ENCODE measurements around the gene GRM7. TPM values are rescaled to one million over a fixed set of nuclear protein-coding genes. Genes with fewer than 3 reads are reported as not detected.

Gene GRM7
- total and polyA plus RNA-seq, 10 donors: 0.02 to 0.20 (median 0.14) TPM; not detected in 7

DNA sequence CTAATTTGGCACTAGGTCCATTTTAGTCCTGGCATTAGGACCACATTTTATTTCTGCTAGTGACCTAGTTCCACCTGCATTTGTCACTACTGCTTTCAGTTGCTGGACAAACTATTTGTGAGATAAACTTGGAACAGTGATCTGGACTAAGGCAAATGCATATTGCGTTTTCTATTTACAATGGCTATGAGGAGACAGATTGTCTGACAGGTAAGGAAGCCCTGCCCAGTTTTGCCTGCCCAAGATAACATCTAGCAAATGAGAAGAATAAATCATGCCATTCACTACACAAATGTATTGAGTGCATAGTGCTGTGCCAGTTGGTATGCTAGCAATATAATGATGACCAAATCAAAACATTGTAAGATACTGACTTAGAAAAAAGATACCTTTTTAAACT lies 245.7 kb downstream of the GRM7 start:
- WGBS, 5 donors: 75 to 89% (median 82%) methylated on average over 1 of the region's 1 CpG
- H3K27ac ChIP-seq: no peak overlapping the region
- H3K36me3 ChIP-seq: no peaks in the 10 kb centered on the region
- no peaks in the 10 kb centered on the region for H3K4me1 ChIP-seq
- no peak overlapping the region for H3K4me3 ChIP-seq
- H3K9me3 ChIP-seq: peaks cover 0 to 5% (median 0%) of the 10 kb centered on the region in 8 donors
- TF ChIP-seq POLR2A (IDR thresholded peaks at IDR 0.05) (no peak), POLR2AphosphoS5 (IDR thresholded peaks at IDR 0.05) (no peak)
- TF ChIP-seq, protein P1, sequence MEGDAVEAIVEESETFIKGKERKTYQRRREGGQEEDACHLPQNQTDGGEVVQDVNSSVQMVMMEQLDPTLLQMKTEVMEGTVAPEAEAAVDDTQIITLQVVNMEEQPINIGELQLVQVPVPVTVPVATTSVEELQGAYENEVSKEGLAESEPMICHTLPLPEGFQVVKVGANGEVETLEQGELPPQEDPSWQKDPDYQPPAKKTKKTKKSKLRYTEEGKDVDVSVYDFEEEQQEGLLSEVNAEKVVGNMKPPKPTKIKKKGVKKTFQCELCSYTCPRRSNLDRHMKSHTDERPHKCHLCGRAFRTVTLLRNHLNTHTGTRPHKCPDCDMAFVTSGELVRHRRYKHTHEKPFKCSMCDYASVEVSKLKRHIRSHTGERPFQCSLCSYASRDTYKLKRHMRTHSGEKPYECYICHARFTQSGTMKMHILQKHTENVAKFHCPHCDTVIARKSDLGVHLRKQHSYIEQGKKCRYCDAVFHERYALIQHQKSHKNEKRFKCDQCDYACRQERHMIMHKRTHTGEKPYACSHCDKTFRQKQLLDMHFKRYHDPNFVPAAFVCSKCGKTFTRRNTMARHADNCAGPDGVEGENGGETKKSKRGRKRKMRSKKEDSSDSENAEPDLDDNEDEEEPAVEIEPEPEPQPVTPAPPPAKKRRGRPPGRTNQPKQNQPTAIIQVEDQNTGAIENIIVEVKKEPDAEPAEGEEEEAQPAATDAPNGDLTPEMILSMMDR (IDR thresholded peaks at IDR 0.05 in 8 of 11, conservative IDR thresholded peaks at IDR 0.05 in 3 of 11): no peak
- DNase-seq: no peak
- intact Hi-C loops (cut with DNase I; ENCODE audit: low total_unique reads): no loop called here
- no peaks in the 10 kb centered on the region for H3K27me3 ChIP-seq (replicated peaks in 1 of 7)

DNA sequence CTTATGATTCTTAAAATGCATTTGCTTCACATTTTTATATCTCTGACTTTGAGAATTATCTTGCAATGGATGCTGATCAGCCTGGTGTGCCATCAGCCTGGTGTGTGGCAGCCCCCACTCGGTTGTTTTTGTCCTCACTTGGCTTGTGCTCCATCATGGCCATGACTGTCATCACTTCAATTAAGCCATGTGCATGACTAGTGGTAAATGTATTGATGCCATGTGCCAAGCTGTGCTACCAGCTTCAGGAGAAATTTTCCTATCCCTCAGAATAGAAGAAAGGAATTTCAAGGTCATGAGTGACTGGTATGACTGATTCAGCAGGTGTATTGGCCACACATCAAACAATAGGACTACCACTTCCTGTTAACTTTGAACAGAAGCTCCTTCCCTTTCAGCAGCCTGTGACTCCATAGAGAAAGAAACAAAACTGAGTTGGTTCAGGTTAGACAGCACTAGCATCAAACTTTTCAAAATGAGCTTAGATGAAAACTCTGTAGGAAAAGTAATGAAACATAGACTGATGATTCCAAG lies 251.7 kb downstream of the GRM7 start:
- Histone ChIP-seq H3K4me3 (no peak overlapping the region), H3K36me3 (no peaks in the 10 kb centered on the region), H3K4me1 (no peaks in the 10 kb centered on the region), H3K27ac (no peak overlapping the region), H3K27me3 (replicated peaks in 1 of 7) (no peaks in the 10 kb centered on the region), H3K9me3 (peaks cover 0 to 6% (median 0%) of the 10 kb centered on the region in 8 donors)
- 68 to 90% (median 75%) methylated on average over 1 of the region's 1 CpG for WGBS, 5 donors
- TF ChIP-seq, protein P1 (IDR thresholded peaks at IDR 0.05 in 8 of 11, conservative IDR thresholded peaks at IDR 0.05 in 3 of 11): no peak
- TF ChIP-seq POLR2A (IDR thresholded peaks at IDR 0.05) (no peak), POLR2AphosphoS5 (IDR thresholded peaks at IDR 0.05) (no peak)
- DNase-seq: no peak
- intact Hi-C loops (cut with DNase I; ENCODE audit: low total_unique reads): no loop called here

DNA sequence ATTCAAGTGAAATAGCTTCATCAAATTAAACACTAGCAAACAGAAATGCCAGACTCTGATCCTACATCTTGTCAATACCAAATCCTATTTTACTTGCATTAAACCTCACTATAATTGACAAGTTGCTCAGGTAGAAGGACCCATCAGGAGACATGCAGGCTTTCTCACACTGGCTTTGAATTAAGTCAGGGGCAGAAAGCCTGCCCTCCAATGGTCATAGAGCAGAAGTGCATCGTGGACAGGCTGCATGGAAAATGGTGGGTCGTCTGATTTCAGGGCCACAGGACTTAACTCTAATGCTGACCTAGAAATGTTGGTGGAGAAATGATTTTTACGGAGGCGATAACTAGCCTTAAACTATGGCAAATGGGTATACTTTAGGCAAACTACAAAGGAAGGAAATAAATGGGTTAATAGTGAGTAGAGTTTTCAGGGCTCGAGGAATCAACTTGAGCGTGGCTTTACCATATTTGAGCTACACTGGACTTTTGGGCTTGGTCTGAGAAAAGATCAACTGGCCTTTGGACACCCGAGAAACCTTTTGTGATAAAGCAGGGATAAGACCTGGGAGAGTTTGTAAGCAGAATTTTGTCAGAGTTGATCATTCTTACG lies 283.9 kb downstream of the GRM7 start:
- intact Hi-C loops (cut with DNase I; ENCODE audit: low total_unique reads): no loop called here
- Histone ChIP-seq H3K9me3 (no peaks in the 10 kb centered on the region), H3K4me3 (no peak overlapping the region), H3K27me3 (replicated peaks in 1 of 7) (no peaks in the 10 kb centered on the region), H3K36me3 (no peaks in the 10 kb centered on the region), H3K4me1 (no peaks in the 10 kb centered on the region), H3K27ac (no peak overlapping the region)
- DNase-seq: no peak
- no peak for TF ChIP-seq POLR2AphosphoS5 (IDR thresholded peaks at IDR 0.05)
- TF ChIP-seq, protein P1 (IDR thresholded peaks at IDR 0.05 in 8 of 11, conservative IDR thresholded peaks at IDR 0.05 in 3 of 11): peak in 2 of 11 experiments; percentile 7 to 24
- TF ChIP-seq POLR2A (IDR thresholded peaks at IDR 0.05): no peak
- WGBS, 5 donors: 68 to 80% (median 72%) methylated on average over 8 of the region's 8 CpGs

DNA sequence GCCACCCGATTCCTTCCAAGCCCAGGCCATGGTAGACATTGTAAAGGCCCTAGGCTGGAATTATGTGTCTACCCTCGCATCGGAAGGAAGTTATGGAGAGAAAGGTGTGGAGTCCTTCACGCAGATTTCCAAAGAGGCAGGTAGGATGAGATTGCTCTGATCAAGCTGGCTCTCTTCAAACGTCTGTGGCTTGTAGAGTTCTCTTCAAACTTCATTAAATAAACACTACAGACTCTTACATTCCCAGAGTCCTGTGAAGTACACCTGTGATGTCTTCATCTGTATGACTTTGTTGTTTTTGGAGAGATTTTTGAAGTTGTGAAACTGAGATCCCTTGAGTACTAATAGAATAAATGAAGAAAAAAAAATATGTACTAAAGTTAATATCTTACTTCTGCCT lies 285.6 kb downstream of the GRM7 start:
- no peak for DNase-seq
- H3K4me3 ChIP-seq: no peak overlapping the region
- no peaks in the 10 kb centered on the region for H3K36me3 ChIP-seq
- no peak overlapping the region for H3K27ac ChIP-seq
- H3K9me3 ChIP-seq: no peaks in the 10 kb centered on the region
- intact Hi-C loops (cut with DNase I; ENCODE audit: low total_unique reads): no loop called here
- TF ChIP-seq, protein P1 (IDR thresholded peaks at IDR 0.05 in 8 of 11, conservative IDR thresholded peaks at IDR 0.05 in 3 of 11): no peak
- TF ChIP-seq POLR2AphosphoS5 (IDR thresholded peaks at IDR 0.05) (no peak), POLR2A (IDR thresholded peaks at IDR 0.05) (no peak)
- 79 to 91% (median 85%) methylated on average over 5 of the region's 5 CpGs for WGBS, 5 donors
- no peaks in the 10 kb centered on the region for H3K4me1 ChIP-seq
- no peaks in the 10 kb centered on the region for H3K27me3 ChIP-seq (replicated peaks in 1 of 7)
